ENCODE results near the gene LIF.

Gene LIF

DNA sequence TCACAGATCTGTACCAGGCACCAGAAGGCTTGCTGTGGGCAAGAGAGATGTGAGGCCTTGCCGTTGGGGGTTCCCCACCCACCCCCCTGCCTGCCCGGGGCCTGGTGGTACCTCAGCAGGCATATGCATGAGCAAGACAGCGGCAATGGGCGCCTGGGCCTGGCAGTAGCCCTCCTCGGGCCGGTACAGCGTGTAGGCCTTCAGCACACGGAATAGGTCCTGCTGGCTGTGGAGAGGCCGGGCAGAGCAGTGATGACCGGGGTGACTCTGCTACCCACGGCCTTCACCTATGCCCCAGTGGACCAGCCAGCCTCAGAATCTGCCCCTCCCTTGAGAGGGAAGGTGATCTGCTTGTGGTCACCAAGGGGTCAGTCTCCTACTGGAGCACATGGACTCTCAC lies 48.3 kb upstream of the LIF start:
- Histone ChIP-seq H3K27me3 (ENCODE audit: insufficient read depth, poor library complexity, severe bottlenecking) (no peaks in the 10 kb centered on the region), H3K27ac (replicated peaks) (no peak overlapping the region), H3K4me3 (replicated peaks; ENCODE audit: insufficient read depth, low read length) (no peak overlapping the region)
- TF ChIP-seq SPI1 (IDR thresholded peaks at IDR 0.05; ENCODE audit: borderline replicate concordance, low read depth) (no peak), GABPA (IDR thresholded peaks at IDR 0.05; ENCODE audit: low read depth) (no peak), POLR2AphosphoS5 (IDR thresholded peaks at IDR 0.05; ENCODE audit: low read depth) (no peak)
- TF ChIP-seq, protein P1, sequence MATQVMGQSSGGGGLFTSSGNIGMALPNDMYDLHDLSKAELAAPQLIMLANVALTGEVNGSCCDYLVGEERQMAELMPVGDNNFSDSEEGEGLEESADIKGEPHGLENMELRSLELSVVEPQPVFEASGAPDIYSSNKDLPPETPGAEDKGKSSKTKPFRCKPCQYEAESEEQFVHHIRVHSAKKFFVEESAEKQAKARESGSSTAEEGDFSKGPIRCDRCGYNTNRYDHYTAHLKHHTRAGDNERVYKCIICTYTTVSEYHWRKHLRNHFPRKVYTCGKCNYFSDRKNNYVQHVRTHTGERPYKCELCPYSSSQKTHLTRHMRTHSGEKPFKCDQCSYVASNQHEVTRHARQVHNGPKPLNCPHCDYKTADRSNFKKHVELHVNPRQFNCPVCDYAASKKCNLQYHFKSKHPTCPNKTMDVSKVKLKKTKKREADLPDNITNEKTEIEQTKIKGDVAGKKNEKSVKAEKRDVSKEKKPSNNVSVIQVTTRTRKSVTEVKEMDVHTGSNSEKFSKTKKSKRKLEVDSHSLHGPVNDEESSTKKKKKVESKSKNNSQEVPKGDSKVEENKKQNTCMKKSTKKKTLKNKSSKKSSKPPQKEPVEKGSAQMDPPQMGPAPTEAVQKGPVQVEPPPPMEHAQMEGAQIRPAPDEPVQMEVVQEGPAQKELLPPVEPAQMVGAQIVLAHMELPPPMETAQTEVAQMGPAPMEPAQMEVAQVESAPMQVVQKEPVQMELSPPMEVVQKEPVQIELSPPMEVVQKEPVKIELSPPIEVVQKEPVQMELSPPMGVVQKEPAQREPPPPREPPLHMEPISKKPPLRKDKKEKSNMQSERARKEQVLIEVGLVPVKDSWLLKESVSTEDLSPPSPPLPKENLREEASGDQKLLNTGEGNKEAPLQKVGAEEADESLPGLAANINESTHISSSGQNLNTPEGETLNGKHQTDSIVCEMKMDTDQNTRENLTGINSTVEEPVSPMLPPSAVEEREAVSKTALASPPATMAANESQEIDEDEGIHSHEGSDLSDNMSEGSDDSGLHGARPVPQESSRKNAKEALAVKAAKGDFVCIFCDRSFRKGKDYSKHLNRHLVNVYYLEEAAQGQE (IDR thresholded peaks at IDR 0.05; ENCODE audit: insufficient replicate concordance, low read depth): no peak
- TF ChIP-seq, protein P2, sequence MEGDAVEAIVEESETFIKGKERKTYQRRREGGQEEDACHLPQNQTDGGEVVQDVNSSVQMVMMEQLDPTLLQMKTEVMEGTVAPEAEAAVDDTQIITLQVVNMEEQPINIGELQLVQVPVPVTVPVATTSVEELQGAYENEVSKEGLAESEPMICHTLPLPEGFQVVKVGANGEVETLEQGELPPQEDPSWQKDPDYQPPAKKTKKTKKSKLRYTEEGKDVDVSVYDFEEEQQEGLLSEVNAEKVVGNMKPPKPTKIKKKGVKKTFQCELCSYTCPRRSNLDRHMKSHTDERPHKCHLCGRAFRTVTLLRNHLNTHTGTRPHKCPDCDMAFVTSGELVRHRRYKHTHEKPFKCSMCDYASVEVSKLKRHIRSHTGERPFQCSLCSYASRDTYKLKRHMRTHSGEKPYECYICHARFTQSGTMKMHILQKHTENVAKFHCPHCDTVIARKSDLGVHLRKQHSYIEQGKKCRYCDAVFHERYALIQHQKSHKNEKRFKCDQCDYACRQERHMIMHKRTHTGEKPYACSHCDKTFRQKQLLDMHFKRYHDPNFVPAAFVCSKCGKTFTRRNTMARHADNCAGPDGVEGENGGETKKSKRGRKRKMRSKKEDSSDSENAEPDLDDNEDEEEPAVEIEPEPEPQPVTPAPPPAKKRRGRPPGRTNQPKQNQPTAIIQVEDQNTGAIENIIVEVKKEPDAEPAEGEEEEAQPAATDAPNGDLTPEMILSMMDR (IDR thresholded peaks at IDR 0.05; ENCODE audit: insufficient read depth, low read length): no peak
- DNase-seq (ENCODE audit: low read depth in 1 of 2, low spot score in 1 of 2): no peak

DNA sequence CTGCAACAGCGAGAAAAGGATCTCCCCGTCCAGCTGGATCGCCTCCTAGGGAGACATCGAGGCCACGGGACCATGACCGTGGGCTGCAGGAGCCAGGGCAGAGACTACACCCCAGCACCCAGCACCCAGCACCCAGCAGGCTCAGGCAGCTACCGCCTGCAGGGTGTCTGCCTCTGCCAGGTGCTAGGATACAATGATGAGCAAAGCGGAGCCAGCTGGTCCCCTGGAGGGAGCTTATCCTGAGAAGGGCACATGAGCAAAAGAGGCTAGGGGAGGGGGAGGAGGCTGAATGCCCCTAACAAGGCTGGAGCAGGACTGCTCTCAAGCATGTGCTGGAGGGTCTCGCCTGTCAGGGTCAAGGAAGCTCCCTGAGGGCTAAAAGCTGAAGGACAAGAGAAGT lies 47.5 kb upstream of the LIF start:
- H3K27me3 ChIP-seq (ENCODE audit: insufficient read depth, poor library complexity, severe bottlenecking): no peaks in the 10 kb centered on the region
- H3K4me3 ChIP-seq (replicated peaks; ENCODE audit: insufficient read depth, low read length): no peak overlapping the region
- DNase-seq (ENCODE audit: low read depth in 1 of 2, low spot score in 1 of 2): no peak
- no peak overlapping the region for H3K27ac ChIP-seq (replicated peaks)
- TF ChIP-seq POLR2AphosphoS5 (IDR thresholded peaks at IDR 0.05; ENCODE audit: low read depth): no peak
- TF ChIP-seq, protein P2 (IDR thresholded peaks at IDR 0.05; ENCODE audit: insufficient read depth, low read length): no peak
- TF ChIP-seq GABPA (IDR thresholded peaks at IDR 0.05; ENCODE audit: low read depth): no peak
- TF ChIP-seq, protein P1 (IDR thresholded peaks at IDR 0.05; ENCODE audit: insufficient replicate concordance, low read depth): no peak
- TF ChIP-seq SPI1 (IDR thresholded peaks at IDR 0.05; ENCODE audit: borderline replicate concordance, low read depth): no peak

DNA sequence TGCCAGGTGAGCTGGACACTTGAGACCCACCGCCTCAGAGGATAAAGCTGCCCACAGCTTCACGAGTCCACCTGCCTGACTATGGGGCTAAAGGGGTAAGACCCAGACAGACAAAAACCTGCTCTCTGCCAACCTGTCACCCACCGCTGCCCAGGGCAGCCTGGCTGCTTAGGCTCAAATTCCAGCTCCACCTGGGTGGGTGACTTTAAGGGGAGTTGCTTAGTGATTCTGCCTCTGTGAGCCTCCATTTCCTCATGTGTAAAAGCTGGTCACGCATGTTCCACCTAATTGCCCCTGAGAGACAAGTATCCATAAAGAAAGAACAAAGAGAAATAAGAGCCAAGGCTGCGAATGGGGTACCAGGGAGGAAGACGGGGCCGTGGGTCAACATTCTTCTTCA lies 46.5 kb upstream of the LIF start:
- TF ChIP-seq GABPA (IDR thresholded peaks at IDR 0.05; ENCODE audit: low read depth) (no peak), POLR2AphosphoS5 (IDR thresholded peaks at IDR 0.05; ENCODE audit: low read depth) (no peak), SPI1 (IDR thresholded peaks at IDR 0.05; ENCODE audit: borderline replicate concordance, low read depth) (no peak)
- TF ChIP-seq, protein P1 (IDR thresholded peaks at IDR 0.05; ENCODE audit: insufficient replicate concordance, low read depth): no peak
- TF ChIP-seq, protein P2 (IDR thresholded peaks at IDR 0.05; ENCODE audit: insufficient read depth, low read length): no peak
- Histone ChIP-seq H3K27me3 (ENCODE audit: insufficient read depth, poor library complexity, severe bottlenecking) (no peaks in the 10 kb centered on the region), H3K4me3 (replicated peaks; ENCODE audit: insufficient read depth, low read length) (no peak overlapping the region), H3K27ac (replicated peaks) (no peak overlapping the region)
- no peak for DNase-seq (ENCODE audit: low read depth in 1 of 2, low spot score in 1 of 2)
